Activated naive CD8-positive, alpha-beta T cell treated with anti-CD3 and anti-CD28 coated beads for 36 hours (primary cell): ENCODE data around the gene CCL4. TPM values are rescaled to one million over a fixed set of nuclear protein-coding genes. Genes with fewer than 3 reads are reported as not detected.

ENCODE experiments used
- total RNA-seq, 2 experiments: library from RNA; stranded (reverse); gene quantifications; one replicate each; pipeline ENCODE4 v1.2.3, GENCODE V29; 2021

CCL4 gene
- total RNA-seq, 2 experiments from 2014 or later: 43.7 to 49.4 TPM

Other genes with a start within 250 kb of the CCL4 start
- gene HEATR9, start 234.9 kb upstream of the CCL4 start, total RNA-seq: under 1 TPM in 1 of 2 experiments, not detected in 1; 0.18 TPM
- 10 to 100 TPM; 16.4 to 18.1 TPM for gene CCL5, start 223.5 kb upstream of the CCL4 start, total RNA-seq
- gene RDM1, start 173.1 kb upstream of the CCL4 start, total RNA-seq: 1 to 10 TPM; 4.3 to 5.6 TPM
- not detected for gene LYZL6, start 160.1 kb upstream of the CCL4 start, total RNA-seq
- not detected for gene CCL16, start 122.3 kb upstream of the CCL4 start, total RNA-seq
- gene CCL14, start 117.1 kb upstream of the CCL4 start, total RNA-seq: not detected
- gene CCL15, start 102.3 kb upstream of the CCL4 start, total RNA-seq: not detected
- gene CCL23, start 85.9 kb upstream of the CCL4 start, total RNA-seq: not detected
- gene CCL18, start 39.6 kb upstream of the CCL4 start, total RNA-seq: not detected
- 10 to 100 TPM; 51.5 to 52.7 TPM for gene CCL3, start 13.7 kb upstream of the CCL4 start, total RNA-seq
- 1 to 10 TPM; 2.0 to 2.6 TPM for gene TBC1D3B, start 72.8 kb downstream of the CCL4 start, total RNA-seq
- gene CCL3L1, start 92.9 kb downstream of the CCL4 start, total RNA-seq: 1 to 10 TPM; 2.9 to 3.2 TPM
- 1 to 10 TPM; 4.4 to 5.5 TPM for gene CCL4L2, start 107.2 kb downstream of the CCL4 start, total RNA-seq
- gene TBC1D3I, start 160.7 kb downstream of the CCL4 start, total RNA-seq: not detected
- not detected for gene TBC1D3G, start 220.1 kb downstream of the CCL4 start, total RNA-seq